Occipital lobe (tissue), 2 donors: Measurements from ENCODE around the gene MTA1. TPM values are rescaled to one million over a fixed set of nuclear protein-coding genes. Genes with fewer than 3 reads are reported as not detected.

ENCODE experiments used
- DNase-seq: peaks from one replicate; lab custom pipeline; 2025; lab: John Stamatoyannopoulos, UW
- total RNA-seq: library from RNA; depleted of rRNA; stranded (reverse); fragments of >200 nt; gene quantifications from one replicate; pipeline ENCODE4 v1.2.3, GENCODE V29; 2014

The MTA1 gene
- total RNA-seq, 1 donor from 2014 or later: 37.0 TPM

DNA sequence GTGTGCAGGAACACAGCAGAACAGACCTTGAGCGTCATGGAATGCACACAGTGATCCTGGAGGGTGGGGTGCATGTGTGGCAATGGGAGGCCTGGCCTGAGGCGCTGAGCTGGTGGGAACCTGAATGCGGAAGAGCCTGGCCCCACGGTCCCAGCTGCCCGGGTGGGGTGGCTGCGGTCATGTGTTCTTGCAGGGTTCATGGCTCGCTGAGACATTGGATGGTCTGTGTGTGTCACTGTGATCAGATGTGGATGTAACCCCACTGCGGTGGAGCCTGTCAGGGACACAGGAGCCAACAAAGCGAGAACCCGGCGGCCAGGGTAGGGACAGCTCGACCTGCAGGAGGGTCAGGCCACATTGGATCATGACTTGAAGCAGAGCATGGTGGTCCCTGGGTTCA lies 23.2 kb downstream of the MTA1 start:
- no peak for DNase-seq

DNA sequence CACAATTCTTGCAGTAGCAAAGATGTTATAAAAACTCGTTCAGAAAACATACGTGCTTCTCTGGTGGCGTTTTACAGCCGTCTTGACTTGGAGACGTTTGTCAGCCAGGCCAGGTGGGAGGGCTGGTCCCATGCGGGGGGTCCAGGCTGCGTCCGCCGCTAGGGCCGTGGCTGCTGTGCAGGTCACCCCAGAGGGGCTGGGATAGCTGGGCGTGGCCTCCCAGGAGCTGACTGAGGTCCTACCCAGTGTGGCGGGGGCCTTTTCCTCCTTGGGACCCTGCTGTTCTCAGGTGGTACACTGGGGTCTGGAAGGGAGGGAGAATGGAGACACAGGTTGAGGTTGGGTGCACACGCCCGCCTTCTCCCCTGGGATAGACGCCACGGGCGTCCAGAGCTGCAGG lies 25.2 kb downstream of the MTA1 start:
- DNase-seq: no peak

DNA sequence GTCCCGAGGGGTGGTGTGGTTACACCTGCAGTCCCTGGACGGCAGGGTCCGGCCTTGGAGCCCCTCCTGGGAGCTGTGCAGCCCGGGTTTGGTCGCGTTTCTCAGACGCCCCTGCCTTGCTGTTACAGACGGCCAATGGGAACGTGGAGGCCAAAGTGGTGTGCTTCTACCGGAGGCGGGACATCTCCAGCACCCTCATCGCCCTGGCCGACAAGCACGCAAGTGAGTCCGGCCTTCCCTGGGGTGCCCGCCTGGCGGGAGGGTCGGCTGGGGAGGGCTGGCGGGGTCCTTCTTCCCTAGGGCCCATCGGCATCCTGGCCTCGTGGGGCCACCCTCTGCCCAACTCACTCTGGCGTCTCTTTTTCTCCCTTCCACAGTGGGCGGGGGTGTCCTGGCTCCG lies 25.7 kb downstream of the MTA1 start:
- DNase-seq: no peak

GRCh38 chr14:105445901-105446845 lies 26.5 kb downstream of the MTA1 start:
- DNase-seq: no peak

- DNase-seq: no peak
Measured at GRCh38 chr14:105446971-105447370, 27.3 kb downstream of the MTA1 start.

- no peak for DNase-seq
Measured at GRCh38 chr14:105447651-105448640, 28.3 kb downstream of the MTA1 start.

DNA sequence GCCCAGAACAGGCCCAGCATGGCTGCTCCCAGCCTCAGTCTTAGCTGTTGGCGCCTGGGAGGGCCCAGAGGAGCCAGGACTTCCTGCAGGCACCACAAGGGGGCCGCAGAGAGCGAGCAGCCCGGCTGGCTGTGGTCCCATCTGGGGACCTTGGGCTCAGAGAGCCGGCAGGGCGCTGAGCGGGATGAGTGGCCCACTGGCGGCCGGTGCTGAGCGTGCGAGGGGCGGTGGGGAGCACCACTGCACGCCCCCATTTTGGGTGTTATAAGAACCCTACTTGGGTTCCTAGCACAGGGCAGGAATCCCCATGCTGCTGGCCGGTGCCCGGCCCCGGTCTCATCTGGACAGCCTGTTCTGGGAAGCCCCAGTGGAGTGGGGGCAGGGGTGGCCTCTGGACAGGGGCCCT lies 29.1 kb downstream of the MTA1 start:
- DNase-seq: peak; percentile 29

GRCh38 chr14:105449276-105450122 lies 29.9 kb downstream of the MTA1 start:
- DNase-seq: no peak

- no peak for DNase-seq
Measured at GRCh38 chr14:105450123-105450505, 30.5 kb downstream of the MTA1 start.

GRCh38 chr14:105450864-105451720 lies 31.5 kb downstream of the MTA1 start:
- DNase-seq: no peak

- DNase-seq: no peak
Measured at GRCh38 chr14:105452963-105453362, 33.3 kb downstream of the MTA1 start.

DNA sequence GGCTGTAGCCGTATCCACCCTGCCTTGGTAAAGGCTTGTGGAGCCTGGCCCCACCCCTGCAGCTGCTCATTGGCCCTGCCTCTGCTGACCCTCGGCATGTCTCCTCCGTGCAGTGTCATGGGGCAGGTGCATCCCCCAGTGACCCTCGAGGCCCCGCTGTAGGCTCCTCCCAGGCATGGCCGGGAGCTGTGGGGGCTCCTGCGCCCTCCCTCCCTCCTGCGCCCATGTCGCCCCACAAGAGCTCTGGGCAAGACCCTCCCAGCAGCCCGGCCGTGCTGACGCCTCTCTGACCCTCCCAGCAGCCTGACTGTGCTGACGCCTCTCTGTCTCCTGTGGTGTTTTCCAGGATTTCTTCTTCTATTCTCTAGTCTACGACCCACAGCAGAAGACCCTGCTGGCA lies 34.2 kb downstream of the MTA1 start:
- DNase-seq: no peak

GRCh38 chr14:105455086-105455640 lies 35.5 kb downstream of the MTA1 start:
- DNase-seq: no peak

DNA sequence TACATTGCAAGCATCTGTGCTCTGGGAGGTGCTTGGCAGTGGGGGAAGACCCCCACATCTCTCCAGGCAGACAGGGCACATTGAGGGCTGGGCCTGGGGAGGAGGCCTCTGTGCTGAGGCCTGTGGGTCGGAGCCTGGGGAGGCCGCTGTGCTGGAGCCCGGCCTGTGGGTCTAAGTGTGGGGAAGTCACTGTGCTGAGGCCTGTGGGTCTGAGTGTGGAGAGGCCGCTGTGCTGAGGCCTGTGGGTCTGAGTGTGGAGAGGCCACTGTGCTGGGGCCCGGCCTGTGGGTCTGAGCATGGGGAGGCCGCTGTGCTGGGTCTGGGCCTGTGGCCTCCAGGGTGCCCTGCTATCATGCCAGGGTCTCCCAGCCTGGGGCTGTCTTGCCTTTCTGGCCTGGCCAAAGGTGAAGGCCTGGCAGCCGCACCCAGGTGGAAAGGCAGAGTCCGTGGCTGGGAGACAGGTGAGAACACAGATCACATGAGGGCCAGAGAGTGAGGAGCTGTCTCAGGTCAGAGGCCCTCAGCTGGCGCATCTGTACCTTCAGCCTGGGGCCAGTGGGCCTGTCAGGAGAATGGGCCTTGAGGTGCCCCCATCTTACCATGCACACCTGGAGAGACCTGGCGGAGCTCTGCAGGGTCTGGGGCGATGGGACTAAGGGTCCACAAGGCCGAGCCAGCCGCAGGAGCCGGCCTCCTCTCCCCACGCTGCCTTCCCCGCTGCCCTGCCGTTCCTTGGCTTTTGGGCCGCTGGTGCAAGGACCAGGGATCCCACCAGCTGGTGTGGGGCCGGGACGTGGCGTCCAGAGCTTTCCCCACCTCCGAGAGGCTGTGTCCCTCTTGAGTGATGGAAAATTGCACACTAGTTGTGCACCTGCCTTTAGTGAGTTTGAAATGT lies 36.4 kb downstream of the MTA1 start:
- no peak for DNase-seq

- no peak for DNase-seq
Measured at GRCh38 chr14:105456736-105457617, 37.4 kb downstream of the MTA1 start.

DNA sequence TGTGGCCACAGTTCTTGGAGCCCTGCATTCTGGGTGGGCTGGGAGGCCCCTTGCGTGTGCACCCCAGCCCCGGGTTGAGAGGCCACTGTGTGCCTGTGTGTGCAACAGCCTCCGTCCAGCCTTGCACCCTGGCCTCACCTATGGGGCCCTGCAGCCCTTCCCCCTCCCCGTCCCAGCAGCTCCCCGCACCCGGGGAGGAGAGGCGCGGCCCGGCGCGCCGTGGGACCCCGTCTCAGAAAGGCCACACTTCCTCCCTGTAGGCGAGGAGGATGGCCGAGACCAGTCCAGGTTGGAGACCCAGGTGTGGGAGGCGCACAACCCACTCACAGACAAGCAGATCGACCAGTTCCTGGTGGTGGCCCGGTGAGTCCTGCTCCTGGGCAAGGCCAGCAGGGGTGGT lies 38.4 kb downstream of the MTA1 start:
- DNase-seq: no peak

DNA sequence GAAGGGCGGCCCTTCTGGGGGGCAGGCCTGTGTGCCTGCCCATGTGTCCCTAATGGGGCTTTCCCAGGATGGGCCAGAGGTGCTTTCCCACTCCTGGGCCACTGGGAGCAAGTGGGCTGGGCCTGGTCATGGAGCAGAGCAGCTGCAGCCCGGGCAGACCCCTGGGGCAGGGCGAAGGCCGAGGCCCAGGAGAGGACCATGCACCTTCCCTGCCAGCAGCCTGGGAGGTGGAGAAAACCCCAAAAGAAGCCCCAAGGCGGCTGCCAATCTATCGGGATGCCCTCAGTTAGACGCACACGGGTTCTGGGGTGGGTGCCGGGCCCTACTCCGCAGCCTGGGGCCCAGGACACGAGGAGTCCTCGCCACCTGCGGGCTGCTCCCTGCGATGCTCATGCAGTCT lies 38.9 kb downstream of the MTA1 start:
- no peak for DNase-seq

DNA sequence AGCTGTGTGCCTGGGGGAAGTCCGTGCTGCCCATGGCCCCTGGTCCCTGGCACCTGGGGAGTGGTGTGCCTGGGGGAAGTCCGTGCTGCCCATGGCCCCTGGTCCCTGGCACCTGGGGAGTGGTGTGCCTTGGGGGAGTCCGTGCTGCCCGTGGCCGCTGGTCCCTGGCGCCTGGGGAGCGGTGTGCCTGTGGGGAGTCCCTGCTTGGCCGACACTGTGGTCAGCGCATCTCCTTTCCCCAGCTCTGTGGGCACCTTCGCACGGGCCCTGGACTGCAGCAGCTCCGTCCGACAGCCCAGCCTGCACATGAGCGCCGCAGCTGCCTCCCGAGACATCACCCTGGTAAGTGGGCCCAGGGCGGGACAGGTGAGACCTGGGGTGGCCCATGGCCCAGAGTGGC lies 40.5 kb downstream of the MTA1 start:
- no peak for DNase-seq
